ENCODE results near the gene TMEM214. TPM values are rescaled to one million over a fixed set of nuclear protein-coding genes. Genes with fewer than 3 reads are reported as not detected.
A peak's percentile ranks its signal among the peaks of the same experiment; 100 is the strongest.

Gene TMEM214, protein sequence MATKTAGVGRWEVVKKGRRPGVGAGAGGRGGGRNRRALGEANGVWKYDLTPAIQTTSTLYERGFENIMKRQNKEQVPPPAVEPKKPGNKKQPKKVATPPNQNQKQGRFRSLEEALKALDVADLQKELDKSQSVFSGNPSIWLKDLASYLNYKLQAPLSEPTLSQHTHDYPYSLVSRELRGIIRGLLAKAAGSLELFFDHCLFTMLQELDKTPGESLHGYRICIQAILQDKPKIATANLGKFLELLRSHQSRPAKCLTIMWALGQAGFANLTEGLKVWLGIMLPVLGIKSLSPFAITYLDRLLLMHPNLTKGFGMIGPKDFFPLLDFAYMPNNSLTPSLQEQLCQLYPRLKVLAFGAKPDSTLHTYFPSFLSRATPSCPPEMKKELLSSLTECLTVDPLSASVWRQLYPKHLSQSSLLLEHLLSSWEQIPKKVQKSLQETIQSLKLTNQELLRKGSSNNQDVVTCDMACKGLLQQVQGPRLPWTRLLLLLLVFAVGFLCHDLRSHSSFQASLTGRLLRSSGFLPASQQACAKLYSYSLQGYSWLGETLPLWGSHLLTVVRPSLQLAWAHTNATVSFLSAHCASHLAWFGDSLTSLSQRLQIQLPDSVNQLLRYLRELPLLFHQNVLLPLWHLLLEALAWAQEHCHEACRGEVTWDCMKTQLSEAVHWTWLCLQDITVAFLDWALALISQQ
- total RNA-seq, result 10 to 100 TPM; 68.2 to 84.4 TPM

DNA sequence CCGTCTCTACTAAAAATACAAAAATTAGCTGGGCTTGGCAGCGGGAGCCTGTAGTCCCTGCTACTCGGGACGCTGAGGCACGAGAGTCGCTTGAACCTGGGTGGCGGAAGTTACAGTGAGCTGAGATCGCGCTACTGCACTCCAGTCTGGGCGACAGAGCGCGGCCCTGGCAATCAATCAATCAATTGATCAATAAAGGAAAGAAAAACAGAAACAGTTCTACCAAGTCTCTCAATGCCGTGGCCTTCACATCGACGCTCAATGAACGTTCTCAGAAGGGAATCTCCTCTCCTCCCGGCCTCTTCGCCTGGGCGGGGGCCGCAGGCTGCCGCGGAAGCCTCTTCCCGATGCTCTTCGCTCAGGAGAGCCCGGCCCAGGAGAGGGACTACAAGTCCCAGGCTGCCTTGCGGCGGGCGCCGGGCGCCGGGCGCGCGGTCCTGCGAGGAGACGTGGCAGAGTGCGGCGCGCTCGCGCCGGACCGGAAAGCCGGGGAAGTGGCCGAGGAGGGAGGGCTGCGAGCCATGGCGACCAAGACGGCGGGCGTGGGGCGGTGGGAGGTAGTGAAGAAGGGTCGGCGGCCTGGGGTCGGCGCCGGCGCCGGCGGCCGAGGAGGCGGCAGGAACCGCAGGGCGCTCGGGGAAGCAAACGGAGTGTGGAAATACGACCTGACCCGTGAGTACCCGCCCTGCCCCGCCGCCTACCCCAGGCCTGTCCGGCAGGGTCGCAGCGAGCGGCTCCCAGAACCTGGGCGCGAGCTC lies at the start of gene TMEM214:
Gene TMEM214 (plus strand): TSS at position 471 of the 758 bp plus-strand sequence. CDS start 51 bp downstream, at position 522.
- ATAC-seq (ENCODE audit: insufficient number of reproducible peaks, low FRiP score, low read depth) (peak; percentile 60), DNase-seq (ENCODE audit: low spot score) (peak; percentile 61)
- Histone ChIP-seq H3K4me3 (peak within 1 kb of the TSS; percentile 83), H3K36me3 (peaks cover 26% of the 10 kb centered on the region), H3K4me1 (ENCODE audit: control insufficient read depth in 1 of 2, low read depth in 2 of 2) (peaks cover 14 to 22% of the 10 kb centered on the region in 2 donors), H3K27ac (peak within 1 kb of the TSS; percentile 72 to 80), H3K9me3 (no peaks in the 10 kb centered on the region), H3K27me3 (replicated peaks; ENCODE audit: insufficient read depth) (no peaks in the 10 kb centered on the region)
- TF ChIP-seq, protein P1, sequence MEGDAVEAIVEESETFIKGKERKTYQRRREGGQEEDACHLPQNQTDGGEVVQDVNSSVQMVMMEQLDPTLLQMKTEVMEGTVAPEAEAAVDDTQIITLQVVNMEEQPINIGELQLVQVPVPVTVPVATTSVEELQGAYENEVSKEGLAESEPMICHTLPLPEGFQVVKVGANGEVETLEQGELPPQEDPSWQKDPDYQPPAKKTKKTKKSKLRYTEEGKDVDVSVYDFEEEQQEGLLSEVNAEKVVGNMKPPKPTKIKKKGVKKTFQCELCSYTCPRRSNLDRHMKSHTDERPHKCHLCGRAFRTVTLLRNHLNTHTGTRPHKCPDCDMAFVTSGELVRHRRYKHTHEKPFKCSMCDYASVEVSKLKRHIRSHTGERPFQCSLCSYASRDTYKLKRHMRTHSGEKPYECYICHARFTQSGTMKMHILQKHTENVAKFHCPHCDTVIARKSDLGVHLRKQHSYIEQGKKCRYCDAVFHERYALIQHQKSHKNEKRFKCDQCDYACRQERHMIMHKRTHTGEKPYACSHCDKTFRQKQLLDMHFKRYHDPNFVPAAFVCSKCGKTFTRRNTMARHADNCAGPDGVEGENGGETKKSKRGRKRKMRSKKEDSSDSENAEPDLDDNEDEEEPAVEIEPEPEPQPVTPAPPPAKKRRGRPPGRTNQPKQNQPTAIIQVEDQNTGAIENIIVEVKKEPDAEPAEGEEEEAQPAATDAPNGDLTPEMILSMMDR (IDR thresholded peaks at IDR 0.05), result peak; percentile 32

DNA sequence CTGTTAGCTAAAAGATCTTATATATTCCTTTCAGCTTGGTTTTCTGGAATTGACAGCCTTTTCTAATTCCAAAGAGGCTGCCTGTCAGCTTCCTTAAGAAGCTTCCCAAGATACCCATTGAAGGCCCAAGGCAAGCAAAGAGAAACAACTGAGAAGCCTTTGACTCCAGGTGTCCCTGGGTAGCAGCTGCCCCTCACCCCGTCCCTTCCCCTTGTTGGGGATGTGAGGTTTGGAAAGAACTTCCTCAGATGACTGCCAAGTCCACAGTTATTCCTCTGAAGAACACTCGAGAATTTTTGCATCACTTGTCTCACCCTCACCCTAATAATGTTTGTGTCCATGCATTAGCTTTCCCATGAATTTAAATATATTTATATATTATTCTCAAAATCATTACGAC lies 49.0 kb upstream of the TMEM214 start:
- Histone ChIP-seq H3K27ac (no peak overlapping the region), H3K9me3 (no peaks in the 10 kb centered on the region), H3K27me3 (replicated peaks; ENCODE audit: insufficient read depth) (no peaks in the 10 kb centered on the region), H3K36me3 (no peaks in the 10 kb centered on the region), H3K4me1 (ENCODE audit: control insufficient read depth in 1 of 2, low read depth in 2 of 2) (peaks cover 2 to 3% of the 10 kb centered on the region in 2 donors), H3K4me3 (no peak overlapping the region)
- no peak for DNase-seq (ENCODE audit: low spot score)
- no peak for ATAC-seq (ENCODE audit: insufficient number of reproducible peaks, low FRiP score, low read depth)
- TF ChIP-seq, protein P1 (IDR thresholded peaks at IDR 0.05), result no peak

DNA sequence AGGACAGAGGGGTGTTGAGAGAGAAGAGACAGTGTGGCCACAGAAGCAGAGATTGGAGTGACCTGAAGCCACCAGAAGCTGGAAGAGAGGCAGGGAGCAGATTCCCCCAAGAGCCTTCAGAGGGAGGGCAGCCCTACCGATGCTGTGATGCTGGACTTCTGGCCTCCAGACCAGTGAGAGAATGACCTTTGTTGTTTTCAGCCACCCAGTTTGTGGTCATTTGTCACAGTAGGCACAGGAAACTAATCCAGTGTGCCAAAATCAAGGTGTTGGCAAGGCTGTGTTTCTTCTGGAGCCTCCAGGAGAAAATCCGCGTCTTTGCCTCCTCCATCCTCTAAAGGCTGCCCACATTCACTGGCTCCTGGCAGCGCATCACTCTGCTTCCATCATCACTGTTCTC lies 47.0 kb upstream of the TMEM214 start:
- Histone ChIP-seq H3K4me1 (ENCODE audit: control insufficient read depth in 1 of 2, low read depth in 2 of 2) (peaks cover 2 to 3% of the 10 kb centered on the region in 2 donors), H3K4me3 (no peak overlapping the region), H3K36me3 (no peaks in the 10 kb centered on the region), H3K27ac (no peak overlapping the region), H3K27me3 (replicated peaks; ENCODE audit: insufficient read depth) (no peaks in the 10 kb centered on the region), H3K9me3 (no peaks in the 10 kb centered on the region)
- ATAC-seq (ENCODE audit: insufficient number of reproducible peaks, low FRiP score, low read depth), result no peak
- TF ChIP-seq, protein P1 (IDR thresholded peaks at IDR 0.05), result no peak
- no peak for DNase-seq (ENCODE audit: low spot score)

DNA sequence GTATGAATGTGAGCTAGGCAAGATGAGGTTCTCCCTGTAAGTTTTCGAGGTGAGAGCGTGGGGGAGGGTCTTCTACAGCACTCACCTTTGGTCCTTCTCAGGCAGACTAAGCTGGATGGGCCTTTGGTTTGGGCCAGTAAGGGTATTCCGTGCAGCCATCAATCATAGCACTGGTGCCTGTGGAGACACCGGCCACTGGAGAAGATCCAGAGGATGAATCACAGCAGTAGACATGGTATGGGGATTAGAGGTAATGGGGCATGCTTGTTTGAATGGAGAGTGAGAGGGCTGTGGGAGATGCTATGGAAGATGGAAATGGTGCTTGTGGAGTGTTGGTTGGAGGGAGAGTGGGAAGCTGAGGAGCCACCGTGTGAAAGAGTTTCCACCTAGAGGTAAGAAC lies 46.2 kb upstream of the TMEM214 start:
- ATAC-seq (ENCODE audit: insufficient number of reproducible peaks, low FRiP score, low read depth) (no peak), DNase-seq (ENCODE audit: low spot score) (no peak)
- Histone ChIP-seq H3K9me3 (no peaks in the 10 kb centered on the region), H3K4me1 (ENCODE audit: control insufficient read depth in 1 of 2, low read depth in 2 of 2) (peaks cover 2 to 3% of the 10 kb centered on the region in 2 donors), H3K4me3 (no peak overlapping the region), H3K27me3 (replicated peaks; ENCODE audit: insufficient read depth) (no peaks in the 10 kb centered on the region), H3K36me3 (no peaks in the 10 kb centered on the region), H3K27ac (no peak overlapping the region)
- TF ChIP-seq, protein P1 (IDR thresholded peaks at IDR 0.05), result no peak

Data from thoracic aorta (tissue), 2 donors.